ENCODE results near the gene AGBL5.

Gene AGBL5

DNA sequence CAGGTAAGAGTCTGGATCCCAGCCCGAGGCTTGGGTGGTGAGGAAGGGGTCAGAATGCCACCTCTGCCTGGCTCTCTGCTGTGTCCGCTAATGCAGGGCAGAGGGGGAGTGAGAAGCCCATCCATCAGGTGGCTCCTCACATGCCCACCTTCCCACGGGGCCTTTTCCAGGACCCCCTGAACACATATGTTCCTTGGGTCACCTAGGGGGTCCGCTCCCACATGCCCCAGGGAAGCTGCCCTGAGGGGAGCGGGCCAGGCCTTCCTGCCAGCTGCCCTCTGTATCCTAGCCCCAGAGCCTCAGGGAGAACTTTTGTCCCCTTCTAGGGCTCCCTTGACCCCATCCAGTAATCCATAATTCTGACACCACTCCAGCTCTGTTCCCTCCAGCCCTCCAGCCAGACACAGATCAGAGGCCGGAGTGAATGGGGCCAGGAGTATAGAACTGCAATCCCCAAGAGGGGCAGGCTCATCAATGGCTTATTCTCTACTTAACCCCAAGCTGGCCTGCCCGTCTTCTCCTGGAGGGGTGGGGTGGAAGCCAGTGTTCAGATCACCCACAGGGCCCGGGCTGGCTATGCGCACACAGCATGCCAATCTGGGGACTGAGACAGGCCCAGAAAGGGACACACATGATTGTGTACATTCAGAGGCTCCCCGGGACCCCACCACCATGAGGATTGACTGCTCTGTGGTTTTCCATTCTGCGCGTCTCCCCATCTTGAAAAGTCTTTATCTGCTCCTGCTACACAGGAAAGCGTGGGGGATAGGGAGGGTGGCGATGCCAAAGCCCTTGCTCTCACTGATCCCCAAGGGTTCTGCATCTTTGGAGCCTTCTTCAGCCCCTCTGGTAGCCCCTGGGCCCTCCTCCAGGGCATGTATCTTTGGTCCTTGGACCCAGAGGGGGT is 28.0 kb downstream of the AGBL5 start (continued):
- no peak for TF ChIP-seq ZNF223 (tag by site-specific recombination; IDR thresholded peaks at IDR 0.05)
- TF ChIP-seq GLI4 (tag by site-specific recombination; IDR thresholded peaks at IDR 0.05) = no peak

DNA sequence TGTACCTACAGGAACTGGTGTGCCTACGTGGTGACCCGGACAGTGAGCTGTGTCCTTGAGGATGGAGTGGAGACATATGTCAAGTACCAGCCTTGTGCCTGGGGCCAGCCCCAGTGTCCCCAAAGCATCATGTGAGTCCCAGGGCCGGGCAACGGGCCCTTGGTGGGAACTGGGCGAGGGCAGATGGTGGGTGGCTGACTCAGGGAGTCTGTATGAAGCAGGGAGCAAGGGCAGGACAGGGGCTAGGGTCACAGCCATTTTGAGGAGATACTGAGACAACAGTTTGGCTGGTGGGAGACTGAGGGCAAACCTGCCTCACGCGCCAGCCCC is 28.6 kb downstream of the AGBL5 start:
- no peak overlapping the region for H3K4me3 ChIP-seq (ENCODE audit: low read depth, low read length)
- H3K36me3 ChIP-seq (ENCODE audit: control insufficient read depth in 2 of 2, insufficient read depth in 1 of 2, low read length in 2 of 2) = no peaks in the 10 kb centered on the region
- TF ChIP-seq WT1 (tag by site-specific recombination; IDR thresholded peaks at IDR 0.05) (no peak), ZNF354C (tag by site-specific recombination; IDR thresholded peaks at IDR 0.05; ENCODE audit: borderline replicate concordance, low read depth) (no peak), ZNF302 (tag by site-specific recombination; IDR thresholded peaks at IDR 0.05; ENCODE audit: low read depth) (no peak), ZNF830 (tag by site-specific recombination; IDR thresholded peaks at IDR 0.05; ENCODE audit: low read depth) (no peak), ZXDB (tag by site-specific recombination; IDR thresholded peaks at IDR 0.05) (no peak), ZNF433 (tag by site-specific recombination; IDR thresholded peaks at IDR 0.05; ENCODE audit: low read depth) (no peak), ZNF843 (tag by site-specific recombination; IDR thresholded peaks at IDR 0.05) (no peak), ZBTB17 (tag by site-specific recombination; IDR thresholded peaks at IDR 0.05) (no peak), GLI2 (tag by site-specific recombination; IDR thresholded peaks at IDR 0.05; ENCODE audit: borderline replicate concordance, low read depth) (no peak), KLF10 (tag by site-specific recombination; IDR thresholded peaks at IDR 0.05) (no peak), GFI1B (tag by site-specific recombination; IDR thresholded peaks at IDR 0.05) (no peak), ZNF174 (tag by site-specific recombination; IDR thresholded peaks at IDR 0.05) (no peak), ZNF785 (tag by site-specific recombination; IDR thresholded peaks at IDR 0.05) (no peak)
- TF ChIP-seq, protein P1, sequence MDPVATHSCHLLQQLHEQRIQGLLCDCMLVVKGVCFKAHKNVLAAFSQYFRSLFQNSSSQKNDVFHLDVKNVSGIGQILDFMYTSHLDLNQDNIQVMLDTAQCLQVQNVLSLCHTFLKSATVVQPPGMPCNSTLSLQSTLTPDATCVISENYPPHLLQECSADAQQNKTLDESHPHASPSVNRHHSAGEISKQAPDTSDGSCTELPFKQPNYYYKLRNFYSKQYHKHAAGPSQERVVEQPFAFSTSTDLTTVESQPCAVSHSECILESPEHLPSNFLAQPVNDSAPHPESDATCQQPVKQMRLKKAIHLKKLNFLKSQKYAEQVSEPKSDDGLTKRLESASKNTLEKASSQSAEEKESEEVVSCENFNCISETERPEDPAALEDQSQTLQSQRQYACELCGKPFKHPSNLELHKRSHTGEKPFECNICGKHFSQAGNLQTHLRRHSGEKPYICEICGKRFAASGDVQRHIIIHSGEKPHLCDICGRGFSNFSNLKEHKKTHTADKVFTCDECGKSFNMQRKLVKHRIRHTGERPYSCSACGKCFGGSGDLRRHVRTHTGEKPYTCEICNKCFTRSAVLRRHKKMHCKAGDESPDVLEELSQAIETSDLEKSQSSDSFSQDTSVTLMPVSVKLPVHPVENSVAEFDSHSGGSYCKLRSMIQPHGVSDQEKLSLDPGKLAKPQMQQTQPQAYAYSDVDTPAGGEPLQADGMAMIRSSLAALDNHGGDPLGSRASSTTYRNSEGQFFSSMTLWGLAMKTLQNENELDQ (tag by site-specific recombination; IDR thresholded peaks at IDR 0.05; ENCODE audit: low read depth) = no peak
- TF ChIP-seq, protein P2, sequence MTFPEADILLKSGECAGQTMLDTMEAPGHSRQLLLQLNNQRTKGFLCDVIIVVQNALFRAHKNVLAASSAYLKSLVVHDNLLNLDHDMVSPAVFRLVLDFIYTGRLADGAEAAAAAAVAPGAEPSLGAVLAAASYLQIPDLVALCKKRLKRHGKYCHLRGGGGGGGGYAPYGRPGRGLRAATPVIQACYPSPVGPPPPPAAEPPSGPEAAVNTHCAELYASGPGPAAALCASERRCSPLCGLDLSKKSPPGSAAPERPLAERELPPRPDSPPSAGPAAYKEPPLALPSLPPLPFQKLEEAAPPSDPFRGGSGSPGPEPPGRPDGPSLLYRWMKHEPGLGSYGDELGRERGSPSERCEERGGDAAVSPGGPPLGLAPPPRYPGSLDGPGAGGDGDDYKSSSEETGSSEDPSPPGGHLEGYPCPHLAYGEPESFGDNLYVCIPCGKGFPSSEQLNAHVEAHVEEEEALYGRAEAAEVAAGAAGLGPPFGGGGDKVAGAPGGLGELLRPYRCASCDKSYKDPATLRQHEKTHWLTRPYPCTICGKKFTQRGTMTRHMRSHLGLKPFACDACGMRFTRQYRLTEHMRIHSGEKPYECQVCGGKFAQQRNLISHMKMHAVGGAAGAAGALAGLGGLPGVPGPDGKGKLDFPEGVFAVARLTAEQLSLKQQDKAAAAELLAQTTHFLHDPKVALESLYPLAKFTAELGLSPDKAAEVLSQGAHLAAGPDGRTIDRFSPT (tag by site-specific recombination; IDR thresholded peaks at IDR 0.05) = no peak
- TF ChIP-seq, protein P3, sequence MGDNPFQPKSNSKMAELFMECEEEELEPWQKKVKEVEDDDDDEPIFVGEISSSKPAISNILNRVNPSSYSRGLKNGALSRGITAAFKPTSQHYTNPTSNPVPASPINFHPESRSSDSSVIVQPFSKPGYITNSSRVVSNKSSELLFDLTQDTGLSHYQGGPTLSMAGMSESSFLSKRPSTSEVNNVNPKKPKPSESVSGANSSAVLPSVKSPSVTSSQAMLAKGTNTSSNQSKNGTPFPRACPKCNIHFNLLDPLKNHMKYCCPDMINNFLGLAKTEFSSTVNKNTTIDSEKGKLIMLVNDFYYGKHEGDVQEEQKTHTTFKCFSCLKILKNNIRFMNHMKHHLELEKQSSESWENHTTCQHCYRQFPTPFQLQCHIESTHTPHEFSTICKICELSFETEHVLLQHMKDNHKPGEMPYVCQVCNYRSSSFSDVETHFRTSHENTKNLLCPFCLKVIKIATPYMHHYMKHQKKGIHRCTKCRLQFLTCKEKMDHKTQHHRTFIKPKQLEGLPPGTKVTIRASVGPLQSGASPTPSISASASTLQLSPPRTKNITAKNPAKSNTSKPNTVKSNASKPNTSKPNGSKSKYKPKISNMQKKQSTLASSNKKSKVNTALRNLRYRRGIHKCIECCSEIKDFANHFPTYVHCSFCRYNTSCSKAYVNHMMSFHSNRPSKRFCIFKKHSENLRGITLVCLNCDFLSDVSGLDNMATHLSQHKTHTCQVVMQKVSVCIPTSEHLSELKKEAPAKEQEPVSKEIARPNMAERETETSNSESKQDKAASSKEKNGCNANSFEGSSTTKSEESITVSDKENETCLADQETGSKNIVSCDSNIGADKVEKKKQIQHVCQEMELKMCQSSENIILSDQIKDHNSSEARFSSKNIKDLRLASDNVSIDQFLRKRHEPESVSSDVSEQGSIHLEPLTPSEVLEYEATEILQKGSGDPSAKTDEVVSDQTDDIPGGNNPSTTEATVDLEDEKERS (tag by site-specific recombination; IDR thresholded peaks at IDR 0.05) = no peak
- H3K4me1 ChIP-seq (ENCODE audit: control insufficient read depth, insufficient read depth, low read length) = peaks cover 4% of the 10 kb centered on the region
- ChIA-PET CTCF (interaction anchor here (0.6 to 0.9 kb wide), 3 partner anchors 18 to 34 kb away, joined by 3 read pairs; no protein-coding TSS in a partner anchor), POLR2A (no interaction called here)
- H3K27ac ChIP-seq (ENCODE audit: extremely low read depth, low read depth, low read length) = no peak overlapping the region
- no peaks in the 10 kb centered on the region for H3K9me3 ChIP-seq (ENCODE audit: control insufficient read depth, insufficient read depth, low read depth, low read length)

Data from HEK293 (cell line).